ENCODE measurements around the gene SLC24A5. TPM values are rescaled to one million over a fixed set of nuclear protein-coding genes. Genes with fewer than 3 reads are reported as not detected.

Gene SLC24A5
- polyA plus RNA-seq, 1 experiment = 0.05 TPM

DNA sequence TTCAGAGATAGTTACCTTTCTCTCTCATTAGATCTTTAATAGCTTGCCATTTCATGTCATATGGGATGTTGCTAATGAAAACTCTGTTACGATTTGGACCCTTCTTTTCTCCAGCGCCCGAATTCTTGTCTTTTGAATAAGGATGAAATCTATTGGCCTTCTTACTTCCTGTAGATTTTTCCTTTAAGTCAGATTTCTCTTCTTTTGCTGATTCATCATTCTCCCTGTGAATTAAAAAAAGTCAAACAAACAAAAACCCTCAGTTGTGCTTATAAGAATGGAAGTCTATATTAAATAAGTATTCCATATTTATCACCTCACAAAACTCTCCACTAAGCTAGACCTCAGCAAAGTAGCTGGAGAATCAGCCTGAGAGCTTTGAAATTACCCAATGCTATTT lies 47.8 kb downstream of the SLC24A5 start:
- CTCF ChIA-PET = no interaction called here
- POLR2A ChIA-PET = no interaction called here
- H3K27ac ChIP-seq (ENCODE audit: low read depth, low read length) = no peak overlapping the region

DNA sequence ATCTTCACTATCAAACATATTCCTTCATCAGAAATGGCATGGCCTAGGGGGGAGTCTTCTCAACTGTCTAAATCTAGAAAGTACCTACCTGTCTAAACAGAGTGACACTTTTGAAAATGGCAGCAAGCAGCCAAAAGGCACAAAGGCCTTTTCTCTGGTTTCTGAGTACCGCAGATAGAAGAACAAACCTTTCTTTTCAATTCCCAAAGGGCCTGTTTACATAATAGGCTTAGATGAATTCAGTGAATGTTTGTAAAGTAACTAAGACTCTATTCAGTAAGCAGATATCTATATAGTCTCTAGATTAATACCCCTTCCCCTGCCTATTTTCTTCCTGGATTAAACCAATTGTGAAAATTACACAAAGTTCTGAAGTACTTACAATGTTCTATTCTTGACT lies 50.2 kb downstream of the SLC24A5 start:
- H3K27ac ChIP-seq (ENCODE audit: low read depth, low read length) = no peak overlapping the region
- no peak overlapping the region for H3K4me3 ChIP-seq (ENCODE audit: low read depth, low read length)
- no peaks in the 10 kb centered on the region for H3K27me3 ChIP-seq (ENCODE audit: control insufficient read depth, insufficient read depth, low read length)
- DNase-seq (ENCODE audit: low read depth, low spot score) = no peak
- ChIA-PET CTCF (no interaction called here), POLR2A (no interaction called here)
- TF ChIP-seq, protein P1, sequence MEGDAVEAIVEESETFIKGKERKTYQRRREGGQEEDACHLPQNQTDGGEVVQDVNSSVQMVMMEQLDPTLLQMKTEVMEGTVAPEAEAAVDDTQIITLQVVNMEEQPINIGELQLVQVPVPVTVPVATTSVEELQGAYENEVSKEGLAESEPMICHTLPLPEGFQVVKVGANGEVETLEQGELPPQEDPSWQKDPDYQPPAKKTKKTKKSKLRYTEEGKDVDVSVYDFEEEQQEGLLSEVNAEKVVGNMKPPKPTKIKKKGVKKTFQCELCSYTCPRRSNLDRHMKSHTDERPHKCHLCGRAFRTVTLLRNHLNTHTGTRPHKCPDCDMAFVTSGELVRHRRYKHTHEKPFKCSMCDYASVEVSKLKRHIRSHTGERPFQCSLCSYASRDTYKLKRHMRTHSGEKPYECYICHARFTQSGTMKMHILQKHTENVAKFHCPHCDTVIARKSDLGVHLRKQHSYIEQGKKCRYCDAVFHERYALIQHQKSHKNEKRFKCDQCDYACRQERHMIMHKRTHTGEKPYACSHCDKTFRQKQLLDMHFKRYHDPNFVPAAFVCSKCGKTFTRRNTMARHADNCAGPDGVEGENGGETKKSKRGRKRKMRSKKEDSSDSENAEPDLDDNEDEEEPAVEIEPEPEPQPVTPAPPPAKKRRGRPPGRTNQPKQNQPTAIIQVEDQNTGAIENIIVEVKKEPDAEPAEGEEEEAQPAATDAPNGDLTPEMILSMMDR (IDR thresholded peaks at IDR 0.05; ENCODE audit: low read depth, low read length) = no peak
- H3K9me3 ChIP-seq (ENCODE audit: control insufficient read depth, insufficient read depth, low read length) = no peaks in the 10 kb centered on the region

More for the DNA sequence above, 47.8 kb downstream of the SLC24A5 start:
- Histone ChIP-seq H3K27me3 (ENCODE audit: control insufficient read depth, insufficient read depth, low read length) (no peaks in the 10 kb centered on the region), H3K9me3 (ENCODE audit: control insufficient read depth, insufficient read depth, low read length) (no peaks in the 10 kb centered on the region), H3K4me3 (ENCODE audit: low read depth, low read length) (no peak overlapping the region)
- no peak for DNase-seq (ENCODE audit: low read depth, low spot score)
- TF ChIP-seq, protein P1 (IDR thresholded peaks at IDR 0.05; ENCODE audit: low read depth, low read length) = no peak

DNA sequence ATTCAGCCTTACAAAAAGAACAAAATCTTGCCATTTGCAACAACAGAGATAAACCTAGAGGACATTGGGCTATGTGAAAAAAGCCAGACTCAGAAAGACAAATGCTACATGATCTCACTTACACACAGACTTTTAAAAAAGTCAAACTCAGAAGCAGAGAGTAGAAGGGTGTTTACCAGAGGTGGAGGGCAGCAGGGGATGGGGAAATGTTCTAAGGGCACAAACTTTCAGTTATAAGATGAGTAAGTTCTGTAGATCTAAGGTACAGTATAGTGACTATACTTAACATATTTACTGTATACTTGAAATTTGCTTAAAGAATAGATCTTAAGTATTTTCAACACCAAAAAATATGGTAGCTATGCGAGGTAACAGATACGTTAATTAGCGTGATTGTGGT lies 54.3 kb downstream of the SLC24A5 start:
- CTCF ChIA-PET = no interaction called here
- no peak for DNase-seq (ENCODE audit: low read depth, low spot score)
- Histone ChIP-seq H3K27me3 (ENCODE audit: control insufficient read depth, insufficient read depth, low read length) (no peaks in the 10 kb centered on the region), H3K27ac (ENCODE audit: low read depth, low read length) (no peak overlapping the region), H3K9me3 (ENCODE audit: control insufficient read depth, insufficient read depth, low read length) (no peaks in the 10 kb centered on the region), H3K4me3 (ENCODE audit: low read depth, low read length) (no peak overlapping the region)
- TF ChIP-seq, protein P1 (IDR thresholded peaks at IDR 0.05; ENCODE audit: low read depth, low read length) = no peak
- POLR2A ChIA-PET = no interaction called here

DNA sequence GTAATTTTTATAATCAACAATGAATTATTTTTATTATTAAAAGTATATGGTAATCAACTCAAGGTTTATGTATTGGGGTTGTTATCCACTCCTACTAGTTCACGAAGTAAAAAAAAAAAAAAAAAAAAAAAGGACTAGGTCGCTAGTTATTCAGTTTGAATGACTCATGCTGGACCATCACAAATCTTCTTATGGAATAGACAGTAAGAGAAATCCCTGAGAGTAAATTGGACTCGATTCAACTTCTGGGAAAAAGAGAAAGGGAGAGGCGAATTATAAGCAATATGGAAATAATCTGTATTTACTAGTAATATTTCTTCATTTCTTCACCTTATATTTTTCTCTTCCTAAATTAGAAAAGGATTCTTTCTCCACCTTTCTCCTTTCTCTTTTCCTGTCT lies 55.3 kb downstream of the SLC24A5 start:
- H3K27me3 ChIP-seq (ENCODE audit: control insufficient read depth, insufficient read depth, low read length) = no peaks in the 10 kb centered on the region
- H3K9me3 ChIP-seq (ENCODE audit: control insufficient read depth, insufficient read depth, low read length) = no peaks in the 10 kb centered on the region
- H3K4me3 ChIP-seq (ENCODE audit: low read depth, low read length) = no peak overlapping the region
- DNase-seq (ENCODE audit: low read depth, low spot score) = no peak
- CTCF ChIA-PET = interaction anchor here (1.4 kb wide), 1 partner anchor 109 kb away, joined by 4 read pairs; no protein-coding TSS in a partner anchor
- TF ChIP-seq, protein P1 (IDR thresholded peaks at IDR 0.05; ENCODE audit: low read depth, low read length) = no peak
- POLR2A ChIA-PET = no interaction called here
- no peak overlapping the region for H3K27ac ChIP-seq (ENCODE audit: low read depth, low read length)

DNA sequence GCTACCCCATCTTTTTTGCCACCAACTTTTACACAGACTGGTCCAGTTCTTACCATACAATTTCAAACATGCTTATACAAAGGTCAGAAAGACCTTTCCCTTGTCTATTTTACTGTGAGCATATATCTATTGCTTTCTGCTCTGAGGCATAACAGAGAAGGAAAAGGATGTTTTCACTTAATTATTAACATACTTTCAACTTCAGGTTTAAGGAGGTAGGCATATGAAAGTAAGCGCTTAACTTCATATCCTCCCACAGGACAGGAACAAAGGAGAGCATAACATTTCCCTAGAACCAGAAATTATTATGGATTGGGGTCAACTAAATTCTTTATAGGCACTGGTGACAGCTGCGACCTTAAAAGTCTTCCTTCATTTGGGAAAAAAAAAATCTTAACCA lies 56.2 kb downstream of the SLC24A5 start:
- H3K4me3 ChIP-seq (ENCODE audit: low read depth, low read length) = no peak overlapping the region; the same call in 1 of the 2 replicates
- POLR2A ChIA-PET = no interaction called here

More for the DNA sequence above, 56.2 kb downstream of the SLC24A5 start:
- Histone ChIP-seq H3K9me3 (ENCODE audit: control insufficient read depth, insufficient read depth, low read length) (no peaks in the 10 kb centered on the region), H3K27ac (ENCODE audit: low read depth, low read length) (no peak overlapping the region), H3K27me3 (ENCODE audit: control insufficient read depth, insufficient read depth, low read length) (no peaks in the 10 kb centered on the region)
- CTCF ChIA-PET = interaction anchor here (1.4 kb wide), 1 partner anchor 109 kb away, joined by 4 read pairs; no protein-coding TSS in a partner anchor
- TF ChIP-seq, protein P1 (IDR thresholded peaks at IDR 0.05; ENCODE audit: low read depth, low read length) = no peak
- DNase-seq (ENCODE audit: low read depth, low spot score) = no peak

Data from AG04450 (cell line).